ENCODE measurements around the gene IKBKE.

The IKBKE gene

DNA sequence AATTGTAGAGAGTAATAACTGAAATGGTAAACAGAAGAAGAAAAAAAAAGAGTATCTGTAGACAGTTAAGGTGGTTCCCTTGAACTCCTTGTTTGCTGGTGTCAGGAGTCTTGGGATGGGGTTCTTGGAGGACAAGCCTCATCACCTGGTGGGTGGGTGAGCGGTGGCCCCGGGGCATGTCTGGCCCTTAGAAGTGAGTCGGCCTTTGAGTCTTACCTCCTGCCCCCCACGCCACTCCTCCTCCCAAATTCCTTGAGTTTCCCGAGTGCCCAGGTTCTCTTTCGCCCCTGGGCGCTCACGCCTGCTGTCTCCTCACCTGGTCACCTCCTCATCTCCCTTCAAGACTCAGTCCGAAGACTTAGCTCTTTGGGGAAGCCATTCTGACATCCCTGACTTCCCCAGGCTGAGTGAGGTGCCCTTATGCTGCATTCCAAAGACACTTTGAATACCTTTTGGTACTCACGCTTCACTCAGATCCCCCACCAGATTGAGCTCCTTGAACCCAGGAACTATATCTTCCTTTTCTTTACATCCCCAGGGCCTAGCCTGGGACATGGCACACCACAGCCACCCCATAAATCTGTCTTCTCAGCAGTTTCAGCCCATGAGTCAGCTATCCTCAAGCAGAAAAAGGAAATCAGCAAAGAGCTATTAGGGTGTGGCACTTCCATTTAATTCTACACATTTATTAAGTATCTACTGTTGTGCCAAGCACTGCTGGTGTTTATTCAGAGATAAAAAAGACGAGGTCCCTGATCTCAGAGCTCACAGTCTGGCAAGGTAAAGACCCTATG, 13.5 kb upstream of the IKBKE start:
- H3K27ac ChIP-seq (ENCODE audit: extremely low read depth, low read depth, low read length): no peak overlapping the region
- H3K9me3 ChIP-seq (ENCODE audit: control insufficient read depth, insufficient read depth, low read depth, low read length): no peaks in the 10 kb centered on the region
- CTCF ChIA-PET: no interaction called here
- TF ChIP-seq RBAK (tag by site-specific recombination; IDR thresholded peaks at IDR 0.05): no peak
- TF ChIP-seq, protein P1, sequence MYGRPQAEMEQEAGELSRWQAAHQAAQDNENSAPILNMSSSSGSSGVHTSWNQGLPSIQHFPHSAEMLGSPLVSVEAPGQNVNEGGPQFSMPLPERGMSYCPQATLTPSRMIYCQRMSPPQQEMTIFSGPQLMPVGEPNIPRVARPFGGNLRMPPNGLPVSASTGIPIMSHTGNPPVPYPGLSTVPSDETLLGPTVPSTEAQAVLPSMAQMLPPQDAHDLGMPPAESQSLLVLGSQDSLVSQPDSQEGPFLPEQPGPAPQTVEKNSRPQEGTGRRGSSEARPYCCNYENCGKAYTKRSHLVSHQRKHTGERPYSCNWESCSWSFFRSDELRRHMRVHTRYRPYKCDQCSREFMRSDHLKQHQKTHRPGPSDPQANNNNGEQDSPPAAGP (tag by site-specific recombination; IDR thresholded peaks at IDR 0.05): 0 out of 2 replicates have a peak, but pooled peaks have one; percentile 27
- H3K4me1 ChIP-seq (ENCODE audit: control insufficient read depth, insufficient read depth, low read length): peaks cover 8% of the 10 kb centered on the region
- no peak overlapping the region for H3K4me3 ChIP-seq (ENCODE audit: low read depth, low read length)
- peaks cover 3 to 64% of the 10 kb centered on the region in 2 experiments; a peak in 2 of 3 replicates for H3K36me3 ChIP-seq (ENCODE audit: control insufficient read depth in 2 of 2, insufficient read depth in 1 of 2, low read length in 2 of 2)
- POLR2A ChIA-PET: interaction anchor here (0.6 kb wide), 1 partner anchor 163 kb away, joined by 7 read pairs; no protein-coding TSS in a partner anchor

DNA sequence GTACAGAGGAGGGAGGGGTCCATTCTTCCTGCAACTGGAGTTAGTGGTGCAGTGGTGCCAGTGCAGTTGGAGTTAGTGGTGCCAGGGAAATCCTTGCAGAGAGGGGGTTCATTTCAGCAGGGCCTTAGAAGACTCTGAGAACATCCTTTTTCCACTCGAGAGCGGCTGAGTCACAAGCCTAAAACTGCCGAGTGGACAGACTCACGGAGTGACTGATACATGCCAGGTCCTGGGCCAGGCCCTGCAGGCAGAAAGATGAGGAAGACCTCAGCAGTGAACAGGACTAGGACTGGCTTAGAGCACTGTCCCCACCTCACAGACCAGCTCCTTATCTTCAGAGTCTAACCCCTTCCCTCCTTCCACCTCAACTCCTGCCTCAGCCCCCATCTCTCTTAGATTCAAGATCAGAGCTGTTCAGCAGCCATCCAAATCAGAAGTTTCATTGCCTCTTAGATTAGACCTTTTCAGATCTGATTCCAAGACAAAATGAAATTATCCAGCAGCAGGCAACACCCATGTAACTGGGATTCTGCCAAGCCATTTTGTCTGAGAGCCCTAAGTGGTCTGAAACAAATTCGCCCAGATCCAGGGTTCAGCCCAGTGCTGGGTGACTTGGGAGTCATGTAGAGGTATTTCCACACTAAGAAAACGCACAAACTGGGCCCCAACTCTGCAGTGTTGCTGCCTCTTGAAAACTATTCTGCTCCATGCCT, 12.7 kb upstream of the IKBKE start:
- Histone ChIP-seq H3K4me1 (ENCODE audit: control insufficient read depth, insufficient read depth, low read length) (peaks cover 8% of the 10 kb centered on the region), H3K36me3 (ENCODE audit: control insufficient read depth in 2 of 2, insufficient read depth in 1 of 2, low read length in 2 of 2) (peaks cover 2 to 62% of the 10 kb centered on the region in 2 experiments; a peak in 2 of 3 replicates), H3K27ac (ENCODE audit: extremely low read depth, low read depth, low read length) (no peak overlapping the region), H3K4me3 (ENCODE audit: low read depth, low read length) (no peak overlapping the region), H3K9me3 (ENCODE audit: control insufficient read depth, insufficient read depth, low read depth, low read length) (no peaks in the 10 kb centered on the region)
- ChIA-PET CTCF (no interaction called here), POLR2A (interaction anchor here (0.6 kb wide), 1 partner anchor 162 kb away, joined by 7 read pairs; no protein-coding TSS in a partner anchor)
- no peak for TF ChIP-seq ZSCAN30 (tag by site-specific recombination; IDR thresholded peaks at IDR 0.05)
- TF ChIP-seq ZNF747 (tag by site-specific recombination; IDR thresholded peaks at IDR 0.05): no peak
- TF ChIP-seq, protein P2, sequence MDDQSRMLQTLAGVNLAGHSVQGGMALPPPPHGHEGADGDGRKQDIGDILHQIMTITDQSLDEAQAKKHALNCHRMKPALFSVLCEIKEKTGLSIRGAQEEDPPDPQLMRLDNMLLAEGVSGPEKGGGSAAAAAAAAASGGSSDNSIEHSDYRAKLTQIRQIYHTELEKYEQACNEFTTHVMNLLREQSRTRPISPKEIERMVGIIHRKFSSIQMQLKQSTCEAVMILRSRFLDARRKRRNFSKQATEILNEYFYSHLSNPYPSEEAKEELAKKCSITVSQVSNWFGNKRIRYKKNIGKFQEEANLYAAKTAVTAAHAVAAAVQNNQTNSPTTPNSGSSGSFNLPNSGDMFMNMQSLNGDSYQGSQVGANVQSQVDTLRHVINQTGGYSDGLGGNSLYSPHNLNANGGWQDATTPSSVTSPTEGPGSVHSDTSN (CRISPR knock-in tag; IDR thresholded peaks at IDR 0.05): no peak
- TF ChIP-seq, protein P3, sequence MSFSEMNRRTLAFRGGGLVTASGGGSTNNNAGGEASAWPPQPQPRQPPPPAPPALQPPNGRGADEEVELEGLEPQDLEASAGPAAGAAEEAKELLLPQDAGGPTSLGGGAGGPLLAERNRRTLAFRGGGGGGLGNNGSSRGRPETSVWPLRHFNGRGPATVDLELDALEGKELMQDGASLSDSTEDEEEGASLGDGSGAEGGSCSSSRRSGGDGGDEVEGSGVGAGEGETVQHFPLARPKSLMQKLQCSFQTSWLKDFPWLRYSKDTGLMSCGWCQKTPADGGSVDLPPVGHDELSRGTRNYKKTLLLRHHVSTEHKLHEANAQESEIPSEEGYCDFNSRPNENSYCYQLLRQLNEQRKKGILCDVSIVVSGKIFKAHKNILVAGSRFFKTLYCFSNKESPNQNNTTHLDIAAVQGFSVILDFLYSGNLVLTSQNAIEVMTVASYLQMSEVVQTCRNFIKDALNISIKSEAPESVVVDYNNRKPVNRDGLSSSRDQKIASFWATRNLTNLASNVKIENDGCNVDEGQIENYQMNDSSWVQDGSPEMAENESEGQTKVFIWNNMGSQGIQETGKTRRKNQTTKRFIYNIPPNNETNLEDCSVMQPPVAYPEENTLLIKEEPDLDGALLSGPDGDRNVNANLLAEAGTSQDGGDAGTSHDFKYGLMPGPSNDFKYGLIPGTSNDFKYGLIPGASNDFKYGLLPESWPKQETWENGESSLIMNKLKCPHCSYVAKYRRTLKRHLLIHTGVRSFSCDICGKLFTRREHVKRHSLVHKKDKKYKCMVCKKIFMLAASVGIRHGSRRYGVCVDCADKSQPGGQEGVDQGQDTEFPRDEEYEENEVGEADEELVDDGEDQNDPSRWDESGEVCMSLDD (tag by site-specific recombination; IDR thresholded peaks at IDR 0.05): no peak
- no peak for TF ChIP-seq ZNF660 (tag by site-specific recombination; IDR thresholded peaks at IDR 0.05)
- TF ChIP-seq ZXDB (tag by site-specific recombination; IDR thresholded peaks at IDR 0.05): no peak
- no peak for TF ChIP-seq HOXC10 (CRISPR knock-in tag; IDR thresholded peaks at IDR 0.05)
- no peak for TF ChIP-seq YY1 (tag by site-specific recombination; IDR thresholded peaks at IDR 0.05)
- TF ChIP-seq, protein P4, sequence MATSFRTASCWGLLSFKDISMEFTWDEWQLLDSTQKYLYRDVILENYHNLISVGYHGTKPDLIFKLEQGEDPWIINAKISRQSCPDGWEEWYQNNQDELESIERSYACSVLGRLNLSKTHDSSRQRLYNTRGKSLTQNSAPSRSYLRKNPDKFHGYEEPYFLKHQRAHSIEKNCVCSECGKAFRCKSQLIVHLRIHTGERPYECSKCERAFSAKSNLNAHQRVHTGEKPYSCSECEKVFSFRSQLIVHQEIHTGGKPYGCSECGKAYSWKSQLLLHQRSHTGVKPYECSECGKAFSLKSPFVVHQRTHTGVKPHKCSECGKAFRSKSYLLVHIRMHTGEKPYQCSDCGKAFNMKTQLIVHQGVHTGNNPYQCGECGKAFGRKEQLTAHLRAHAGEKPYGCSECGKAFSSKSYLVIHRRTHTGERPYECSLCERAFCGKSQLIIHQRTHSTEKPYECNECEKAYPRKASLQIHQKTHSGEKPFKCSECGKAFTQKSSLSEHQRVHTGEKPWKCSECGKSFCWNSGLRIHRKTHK (tag by site-specific recombination; IDR thresholded peaks at IDR 0.05): no peak
- TF ChIP-seq, protein P5, sequence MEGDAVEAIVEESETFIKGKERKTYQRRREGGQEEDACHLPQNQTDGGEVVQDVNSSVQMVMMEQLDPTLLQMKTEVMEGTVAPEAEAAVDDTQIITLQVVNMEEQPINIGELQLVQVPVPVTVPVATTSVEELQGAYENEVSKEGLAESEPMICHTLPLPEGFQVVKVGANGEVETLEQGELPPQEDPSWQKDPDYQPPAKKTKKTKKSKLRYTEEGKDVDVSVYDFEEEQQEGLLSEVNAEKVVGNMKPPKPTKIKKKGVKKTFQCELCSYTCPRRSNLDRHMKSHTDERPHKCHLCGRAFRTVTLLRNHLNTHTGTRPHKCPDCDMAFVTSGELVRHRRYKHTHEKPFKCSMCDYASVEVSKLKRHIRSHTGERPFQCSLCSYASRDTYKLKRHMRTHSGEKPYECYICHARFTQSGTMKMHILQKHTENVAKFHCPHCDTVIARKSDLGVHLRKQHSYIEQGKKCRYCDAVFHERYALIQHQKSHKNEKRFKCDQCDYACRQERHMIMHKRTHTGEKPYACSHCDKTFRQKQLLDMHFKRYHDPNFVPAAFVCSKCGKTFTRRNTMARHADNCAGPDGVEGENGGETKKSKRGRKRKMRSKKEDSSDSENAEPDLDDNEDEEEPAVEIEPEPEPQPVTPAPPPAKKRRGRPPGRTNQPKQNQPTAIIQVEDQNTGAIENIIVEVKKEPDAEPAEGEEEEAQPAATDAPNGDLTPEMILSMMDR (tag by site-specific recombination; IDR thresholded peaks at IDR 0.05): no peak
- TF ChIP-seq, protein P6, sequence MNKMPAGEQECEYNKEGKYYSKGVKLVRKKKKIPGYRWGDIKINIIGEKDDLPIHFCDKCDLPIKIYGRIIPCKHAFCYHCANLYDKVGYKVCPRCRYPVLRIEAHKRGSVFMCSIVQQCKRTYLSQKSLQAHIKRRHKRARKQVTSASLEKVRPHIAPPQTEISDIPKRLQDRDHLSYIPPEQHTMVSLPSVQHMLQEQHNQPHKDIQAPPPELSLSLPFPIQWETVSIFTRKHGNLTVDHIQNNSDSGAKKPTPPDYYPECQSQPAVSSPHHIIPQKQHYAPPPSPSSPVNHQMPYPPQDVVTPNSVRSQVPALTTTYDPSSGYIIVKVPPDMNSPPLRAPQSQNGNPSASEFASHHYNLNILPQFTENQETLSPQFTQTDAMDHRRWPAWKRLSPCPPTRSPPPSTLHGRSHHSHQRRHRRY (tag by site-specific recombination; IDR thresholded peaks at IDR 0.05): no peak
- TF ChIP-seq ZNF23 (tag by site-specific recombination; IDR thresholded peaks at IDR 0.05; ENCODE audit: borderline replicate concordance): no peak
- TF ChIP-seq ZNF416 (tag by site-specific recombination; IDR thresholded peaks at IDR 0.05): no peak
- TF ChIP-seq ZNF664 (tag by site-specific recombination; IDR thresholded peaks at IDR 0.05): no peak
- TF ChIP-seq, protein P7, sequence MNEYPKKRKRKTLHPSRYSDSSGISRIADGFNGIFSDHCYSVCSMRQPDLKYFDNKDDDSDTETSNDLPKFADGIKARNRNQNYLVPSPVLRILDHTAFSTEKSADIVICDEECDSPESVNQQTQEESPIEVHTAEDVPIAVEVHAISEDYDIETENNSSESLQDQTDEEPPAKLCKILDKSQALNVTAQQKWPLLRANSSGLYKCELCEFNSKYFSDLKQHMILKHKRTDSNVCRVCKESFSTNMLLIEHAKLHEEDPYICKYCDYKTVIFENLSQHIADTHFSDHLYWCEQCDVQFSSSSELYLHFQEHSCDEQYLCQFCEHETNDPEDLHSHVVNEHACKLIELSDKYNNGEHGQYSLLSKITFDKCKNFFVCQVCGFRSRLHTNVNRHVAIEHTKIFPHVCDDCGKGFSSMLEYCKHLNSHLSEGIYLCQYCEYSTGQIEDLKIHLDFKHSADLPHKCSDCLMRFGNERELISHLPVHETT (tag by site-specific recombination; IDR thresholded peaks at IDR 0.05): no peak
- no peak for TF ChIP-seq ZNF16 (tag by site-specific recombination; IDR thresholded peaks at IDR 0.05; ENCODE audit: low read depth)
